ENCODE data around the gene VGLL4.
"Not testable (repeated sequence)": the region's sequence is repeated elsewhere in the genome, so short reads cannot be mapped to it uniquely, and the experiment has no call there.

The VGLL4 gene

DNA sequence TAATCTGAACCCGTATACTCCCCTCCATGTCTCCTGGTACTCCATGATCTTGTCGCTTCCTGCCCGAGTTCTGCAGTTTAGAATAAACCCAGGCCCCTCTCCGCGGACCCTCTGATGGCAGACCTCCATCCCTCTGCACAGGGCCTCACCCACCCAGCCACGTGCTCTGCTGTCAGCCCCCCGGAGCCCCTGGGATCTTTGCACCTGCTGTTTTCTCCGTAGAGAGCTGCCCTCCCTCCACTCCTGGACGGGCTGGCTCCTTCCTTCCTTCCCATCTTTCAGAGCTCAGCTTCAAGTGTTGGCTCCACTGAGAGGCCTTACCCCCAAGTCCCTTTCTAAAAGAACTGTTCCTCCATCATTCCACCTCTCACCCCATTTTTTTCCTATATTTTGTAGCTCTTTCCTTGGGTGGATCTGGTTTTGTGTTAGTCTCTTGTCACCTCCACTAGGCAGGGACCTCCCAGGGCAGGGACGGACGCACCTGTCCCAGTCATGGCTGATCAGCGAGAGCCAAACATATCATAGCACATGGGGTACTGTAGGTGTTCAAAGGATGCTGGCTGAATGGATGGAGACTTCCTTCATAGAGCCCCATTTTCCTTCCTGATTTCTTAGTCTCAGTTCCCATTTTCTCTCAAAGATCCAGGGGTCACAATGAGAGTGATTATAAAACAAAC lies 106.6 kb downstream of the VGLL4 start:
- no peak overlapping the region for H3K4me3 ChIP-seq (ENCODE audit: low read length in 2 of 2)
- no peaks in the 10 kb centered on the region for H3K27me3 ChIP-seq (ENCODE audit: control insufficient read depth in 1 of 2, insufficient read depth in 2 of 2, low read length in 2 of 2)
- H3K4me1 ChIP-seq (ENCODE audit: control insufficient read depth, insufficient read depth, low read length) = peaks cover 5% of the 10 kb centered on the region
- no peaks in the 10 kb centered on the region for H3K36me3 ChIP-seq (ENCODE audit: control insufficient read depth in 2 of 2, insufficient read depth in 2 of 2, low read length in 2 of 2)
- no peak overlapping the region for H3K27ac ChIP-seq (ENCODE audit: low read length)
- H3K9ac ChIP-seq (ENCODE audit: low read length in 2 of 2) = no peak overlapping the region
- H3K9me3 ChIP-seq (ENCODE audit: control insufficient read depth in 2 of 2, low read length in 2 of 2) = no peaks in the 10 kb centered on the region

DNA sequence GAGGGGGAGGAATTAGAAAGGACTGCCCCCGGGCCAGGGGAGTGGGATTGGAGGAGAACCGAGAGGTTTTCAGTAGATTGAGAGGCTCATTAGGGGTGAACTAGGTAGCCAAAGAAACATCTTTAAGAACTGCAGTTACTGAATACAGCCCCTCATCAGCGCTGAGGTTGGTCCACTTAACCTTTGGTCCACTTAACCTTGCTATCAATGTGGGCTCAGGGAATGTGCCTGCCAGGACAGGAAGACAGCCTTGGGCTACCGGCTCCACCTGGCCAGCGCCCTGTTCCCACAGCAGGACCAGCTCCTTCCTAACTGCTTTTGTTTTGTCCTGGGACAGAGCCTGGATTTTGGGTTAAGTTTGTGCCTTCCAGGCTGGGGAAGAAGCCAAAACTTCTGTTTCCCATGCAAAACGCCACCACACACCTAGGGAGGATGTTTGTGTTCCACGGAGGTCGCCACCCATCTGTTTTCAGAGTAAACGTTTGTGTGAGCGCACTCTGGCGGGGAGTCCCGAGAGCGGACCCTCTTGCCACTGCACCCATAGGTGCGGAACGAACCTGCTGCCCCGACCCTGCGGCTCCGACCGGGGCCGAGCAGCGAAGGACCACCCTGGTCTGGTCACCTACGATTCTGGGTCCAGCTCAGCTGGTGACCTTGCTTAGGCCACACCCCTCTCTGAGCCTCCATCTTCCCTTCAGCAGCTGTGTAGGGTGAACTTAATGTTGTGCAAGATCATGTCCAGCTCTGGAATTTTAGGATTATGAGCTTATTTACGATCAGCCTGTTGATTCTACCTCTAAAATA lies 107.4 kb downstream of the VGLL4 start:
- peaks cover 5% of the 10 kb centered on the region for H3K4me1 ChIP-seq (ENCODE audit: control insufficient read depth, insufficient read depth, low read length)

DNA sequence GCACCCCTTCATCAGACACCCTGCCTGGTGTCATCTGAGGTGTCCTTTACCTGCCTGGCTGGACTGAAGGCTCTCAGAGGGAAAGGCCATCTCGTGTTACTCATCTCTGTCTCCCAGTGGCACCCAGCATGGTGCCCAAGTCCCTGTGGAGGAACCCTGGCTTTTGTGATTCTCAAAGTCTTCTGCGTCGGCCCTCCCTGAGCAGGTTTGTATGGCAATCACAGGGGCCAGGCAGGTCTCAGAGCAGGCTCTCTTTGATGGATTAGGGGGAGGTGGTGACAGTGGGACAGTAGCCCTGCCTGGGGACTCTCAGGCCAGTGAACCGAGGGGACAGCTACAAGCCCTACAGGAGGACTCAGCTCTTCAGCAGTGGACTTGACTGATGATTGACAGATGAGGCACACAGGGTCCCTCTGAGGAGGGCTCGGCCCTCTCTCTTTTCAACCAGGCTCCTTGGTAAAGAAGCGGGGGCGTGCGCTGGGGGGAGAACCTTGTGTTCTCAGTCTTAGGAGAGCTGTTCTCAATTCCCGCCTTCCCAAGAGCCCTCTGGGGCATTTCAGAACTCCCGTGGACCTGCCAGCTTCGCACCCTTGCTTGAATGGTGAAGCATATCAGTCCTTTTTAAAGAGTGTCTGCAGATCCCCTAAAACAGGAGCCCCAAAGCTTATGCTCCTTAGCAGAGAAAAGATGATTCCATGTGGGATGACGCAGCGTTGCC lies 108.3 kb downstream of the VGLL4 start:
- H3K4me1 ChIP-seq (ENCODE audit: control insufficient read depth, insufficient read depth, low read length) = peaks cover 6% of the 10 kb centered on the region
- no peaks in the 10 kb centered on the region for H3K36me3 ChIP-seq (ENCODE audit: control insufficient read depth in 2 of 2, insufficient read depth in 2 of 2, low read length in 2 of 2)
- H3K4me3 ChIP-seq (ENCODE audit: low read length in 2 of 2) = no peak overlapping the region
- no peak overlapping the region for H3K9ac ChIP-seq (ENCODE audit: low read length in 2 of 2)
- H3K9me3 ChIP-seq (ENCODE audit: control insufficient read depth in 2 of 2, low read length in 2 of 2) = no peaks in the 10 kb centered on the region
- no peaks in the 10 kb centered on the region for H3K27me3 ChIP-seq (ENCODE audit: control insufficient read depth in 1 of 2, insufficient read depth in 2 of 2, low read length in 2 of 2)
- H3K27ac ChIP-seq (ENCODE audit: low read length) = no peak overlapping the region

More for the DNA sequence above, 107.4 kb downstream of the VGLL4 start:
- Histone ChIP-seq H3K9ac (ENCODE audit: low read length in 2 of 2) (no peak overlapping the region), H3K36me3 (ENCODE audit: control insufficient read depth in 2 of 2, insufficient read depth in 2 of 2, low read length in 2 of 2) (no peaks in the 10 kb centered on the region), H3K27me3 (ENCODE audit: control insufficient read depth in 1 of 2, insufficient read depth in 2 of 2, low read length in 2 of 2) (no peaks in the 10 kb centered on the region), H3K4me3 (ENCODE audit: low read length in 2 of 2) (no peak overlapping the region), H3K9me3 (ENCODE audit: control insufficient read depth in 2 of 2, low read length in 2 of 2) (no peaks in the 10 kb centered on the region), H3K27ac (ENCODE audit: low read length) (no peak overlapping the region)

DNA sequence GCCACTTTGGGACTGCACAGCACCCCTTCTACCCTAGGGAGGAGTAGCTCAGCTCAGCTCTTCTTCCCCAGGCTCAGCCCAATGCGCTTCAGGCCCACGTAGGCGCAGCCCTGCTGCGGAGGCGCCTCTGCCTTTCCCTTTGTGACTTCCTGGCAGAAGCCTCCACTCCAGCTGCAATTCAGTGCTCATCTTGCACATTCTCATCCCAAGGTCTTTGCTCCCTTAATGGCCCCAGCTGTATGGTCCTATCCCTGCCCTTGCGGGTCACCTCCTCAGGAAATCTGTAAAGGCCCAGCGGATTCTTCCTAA lies 109.0 kb downstream of the VGLL4 start:
- Histone ChIP-seq H3K27ac (ENCODE audit: low read length) (no peak overlapping the region), H3K9ac (ENCODE audit: low read length in 2 of 2) (no peak overlapping the region), H3K4me3 (ENCODE audit: low read length in 2 of 2) (no peak overlapping the region), H3K4me1 (ENCODE audit: control insufficient read depth, insufficient read depth, low read length) (peaks cover 12% of the 10 kb centered on the region), H3K27me3 (ENCODE audit: control insufficient read depth in 1 of 2, insufficient read depth in 2 of 2, low read length in 2 of 2) (no peaks in the 10 kb centered on the region), H3K9me3 (ENCODE audit: control insufficient read depth in 2 of 2, low read length in 2 of 2) (no peaks in the 10 kb centered on the region), H3K36me3 (ENCODE audit: control insufficient read depth in 2 of 2, insufficient read depth in 2 of 2, low read length in 2 of 2) (no peaks in the 10 kb centered on the region)

DNA sequence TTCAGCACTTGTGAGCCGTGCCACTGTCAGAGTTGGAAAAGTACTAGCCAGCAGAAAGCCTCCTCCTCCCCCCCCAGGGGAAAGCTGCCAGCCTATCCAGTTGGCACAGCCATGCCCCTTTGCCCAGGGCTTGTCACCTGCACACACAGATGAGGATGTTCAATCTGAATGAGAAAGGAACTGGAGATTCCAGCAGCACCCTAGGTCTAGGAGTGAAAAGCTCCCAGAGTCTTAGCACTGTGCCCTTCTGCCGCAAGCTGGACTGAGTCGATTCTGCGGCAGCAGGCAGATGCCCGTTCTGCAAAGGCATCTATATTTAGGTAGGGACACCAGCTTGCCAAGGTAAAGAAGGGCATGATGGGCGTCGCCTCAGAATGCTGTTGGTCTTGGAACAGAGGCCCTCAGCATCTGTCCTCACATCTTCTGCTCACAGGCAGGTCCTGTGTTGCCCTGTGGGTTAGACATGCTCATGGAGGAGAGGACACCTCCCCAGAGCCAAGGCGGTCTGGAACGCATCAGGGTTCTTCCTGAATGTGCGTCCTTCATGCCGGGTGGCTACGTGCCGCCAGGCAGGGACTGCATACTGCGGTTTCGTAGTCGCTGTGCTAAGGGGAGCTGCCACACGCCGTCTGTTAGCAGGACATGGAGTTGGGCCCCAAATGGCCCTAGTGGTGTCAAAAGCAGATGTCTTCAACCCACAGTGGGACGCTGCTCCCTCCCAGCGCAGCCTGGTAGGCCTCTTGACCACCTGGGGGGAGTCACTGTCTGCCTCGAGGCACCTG lies 109.5 kb downstream of the VGLL4 start:
- Histone ChIP-seq H3K4me1 (ENCODE audit: control insufficient read depth, insufficient read depth, low read length) (peaks cover 15% of the 10 kb centered on the region), H3K36me3 (ENCODE audit: control insufficient read depth in 2 of 2, insufficient read depth in 2 of 2, low read length in 2 of 2) (no peaks in the 10 kb centered on the region), H3K27me3 (ENCODE audit: control insufficient read depth in 1 of 2, insufficient read depth in 2 of 2, low read length in 2 of 2) (no peaks in the 10 kb centered on the region), H3K9ac (ENCODE audit: low read length in 2 of 2) (no peak overlapping the region), H3K4me3 (ENCODE audit: low read length in 2 of 2) (no peak overlapping the region), H3K27ac (ENCODE audit: low read length) (no peak overlapping the region), H3K9me3 (ENCODE audit: control insufficient read depth in 2 of 2, low read length in 2 of 2) (no peaks in the 10 kb centered on the region)

DNA sequence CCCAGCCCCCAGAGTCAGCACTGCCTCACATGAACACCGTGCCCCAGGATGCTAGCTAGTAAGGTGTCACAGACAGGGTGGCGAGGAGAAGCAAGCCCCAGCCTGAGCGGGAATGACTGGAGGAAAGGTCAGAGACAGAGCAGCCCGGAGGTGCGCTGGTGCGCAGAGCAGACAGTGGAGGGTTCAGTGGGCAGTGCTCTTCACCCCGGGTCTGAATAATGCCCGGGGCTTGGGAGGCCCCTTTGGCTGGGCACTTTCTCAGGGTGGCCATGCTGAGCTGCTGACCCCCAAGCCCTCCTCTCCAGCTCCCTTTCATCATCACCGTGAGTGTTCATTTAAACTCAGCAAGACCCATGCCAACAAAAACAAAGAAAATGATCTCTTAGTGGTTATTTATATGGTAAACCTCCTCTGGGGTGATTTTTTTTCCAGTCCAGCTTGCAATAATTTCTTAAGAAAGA lies 110.8 kb downstream of the VGLL4 start:
- H3K9ac ChIP-seq (ENCODE audit: low read length in 2 of 2) = no peak overlapping the region
- H3K4me1 ChIP-seq (ENCODE audit: control insufficient read depth, insufficient read depth, low read length) = peaks cover 15% of the 10 kb centered on the region
- no peaks in the 10 kb centered on the region for H3K9me3 ChIP-seq (ENCODE audit: control insufficient read depth in 2 of 2, low read length in 2 of 2)
- H3K4me3 ChIP-seq (ENCODE audit: low read length in 2 of 2) = no peak overlapping the region
- no peak overlapping the region for H3K27ac ChIP-seq (ENCODE audit: low read length)
- no peaks in the 10 kb centered on the region for H3K27me3 ChIP-seq (ENCODE audit: control insufficient read depth in 1 of 2, insufficient read depth in 2 of 2, low read length in 2 of 2)
- no peaks in the 10 kb centered on the region for H3K36me3 ChIP-seq (ENCODE audit: control insufficient read depth in 2 of 2, insufficient read depth in 2 of 2, low read length in 2 of 2)

DNA sequence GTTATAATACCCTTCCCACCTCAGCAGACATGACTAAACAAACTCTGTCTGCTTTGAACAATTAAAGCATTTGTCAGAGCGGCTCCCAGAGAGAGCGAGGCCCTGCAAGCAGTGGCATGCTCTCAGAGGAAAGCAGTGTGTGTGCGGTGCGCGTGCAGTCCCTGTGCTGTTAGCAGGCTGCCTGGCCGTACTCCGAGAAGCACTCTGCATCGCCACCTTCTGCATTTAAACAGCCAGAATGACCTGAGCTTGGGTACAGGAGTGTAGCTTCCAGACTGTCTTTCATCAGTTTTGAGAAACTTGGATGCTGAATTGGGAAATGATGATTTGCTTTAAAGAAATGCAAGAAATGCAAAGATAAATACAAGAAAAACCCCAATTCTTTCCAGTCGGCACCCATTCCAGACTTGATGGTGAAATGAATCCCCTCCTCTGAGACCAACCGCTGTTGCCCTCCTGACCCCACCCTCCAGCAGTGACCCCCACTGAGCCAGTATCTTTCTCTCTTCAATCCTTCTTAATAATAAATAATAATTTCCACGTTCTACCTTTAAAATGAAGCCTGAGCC lies 113.5 kb downstream of the VGLL4 start:
- Histone ChIP-seq H3K36me3 (ENCODE audit: control insufficient read depth in 2 of 2, insufficient read depth in 2 of 2, low read length in 2 of 2) (no peaks in the 10 kb centered on the region), H3K27ac (ENCODE audit: low read length) (no peak overlapping the region), H3K9me3 (ENCODE audit: control insufficient read depth in 2 of 2, low read length in 2 of 2) (no peaks in the 10 kb centered on the region), H3K9ac (ENCODE audit: low read length in 2 of 2) (peak overlapping the region in 1 of 2 donors; percentile 21), H3K4me1 (ENCODE audit: control insufficient read depth, insufficient read depth, low read length) (peaks cover 15% of the 10 kb centered on the region), H3K27me3 (ENCODE audit: control insufficient read depth in 1 of 2, insufficient read depth in 2 of 2, low read length in 2 of 2) (no peaks in the 10 kb centered on the region), H3K4me3 (ENCODE audit: low read length in 2 of 2) (peak overlapping the region in 1 of 2 donors; percentile 8)

DNA sequence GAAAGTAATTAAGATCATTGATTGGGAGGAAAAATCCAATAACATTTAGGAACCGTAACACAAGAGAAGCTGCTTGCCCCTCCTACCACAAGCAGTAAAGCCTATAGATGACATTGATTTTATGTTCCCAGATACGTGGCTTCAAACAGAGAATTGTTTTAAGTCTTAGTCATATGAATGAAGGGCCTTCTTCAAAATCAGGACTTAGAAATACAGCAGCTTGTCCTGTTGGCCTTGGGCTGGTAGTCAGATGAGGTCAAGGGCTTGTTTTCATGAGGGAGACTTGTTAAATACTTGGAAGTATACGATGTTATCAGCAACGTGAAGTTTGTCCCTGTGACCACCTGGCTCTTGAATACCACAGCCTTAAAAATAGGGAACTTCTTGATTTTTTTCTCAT lies 114.4 kb downstream of the VGLL4 start:
- Histone ChIP-seq H3K9me3 (ENCODE audit: control insufficient read depth in 2 of 2, low read length in 2 of 2) (no peaks in the 10 kb centered on the region), H3K27me3 (ENCODE audit: control insufficient read depth in 1 of 2, insufficient read depth in 2 of 2, low read length in 2 of 2) (no peaks in the 10 kb centered on the region), H3K4me1 (ENCODE audit: control insufficient read depth, insufficient read depth, low read length) (peaks cover 15% of the 10 kb centered on the region), H3K27ac (ENCODE audit: low read length) (no peak overlapping the region), H3K36me3 (ENCODE audit: control insufficient read depth in 2 of 2, insufficient read depth in 2 of 2, low read length in 2 of 2) (no peaks in the 10 kb centered on the region), H3K4me3 (ENCODE audit: low read length in 2 of 2) (no peak overlapping the region), H3K9ac (ENCODE audit: low read length in 2 of 2) (no peak overlapping the region)

DNA sequence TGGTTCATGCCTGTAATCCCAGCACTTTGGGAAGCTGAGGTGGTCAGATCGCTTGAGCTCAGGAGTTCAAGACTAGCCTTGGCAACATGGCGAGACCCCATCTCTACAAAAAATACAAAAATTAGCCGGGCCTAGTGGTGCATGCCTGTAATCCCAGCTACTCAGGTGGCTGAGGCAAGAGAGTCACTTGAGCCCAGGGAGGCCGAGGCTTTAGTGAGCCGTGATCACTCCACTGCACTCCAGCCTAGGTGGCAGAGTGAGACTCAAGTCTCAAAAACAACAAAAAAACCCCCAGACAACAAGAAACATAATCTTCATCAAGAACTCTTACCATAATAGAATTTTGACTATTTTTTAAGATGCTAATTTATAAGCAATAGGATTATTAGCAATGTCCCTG lies 117.6 kb downstream of the VGLL4 start:
- H3K4me3 ChIP-seq (ENCODE audit: low read length in 2 of 2); H3K9ac ChIP-seq (ENCODE audit: low read length in 2 of 2); H3K36me3 ChIP-seq (ENCODE audit: control insufficient read depth in 2 of 2, insufficient read depth in 2 of 2, low read length in 2 of 2); H3K27ac ChIP-seq (ENCODE audit: low read length); H3K9me3 ChIP-seq (ENCODE audit: control insufficient read depth in 2 of 2, low read length in 2 of 2); H3K27me3 ChIP-seq (ENCODE audit: control insufficient read depth in 1 of 2, insufficient read depth in 2 of 2, low read length in 2 of 2): not testable (repeated sequence)
- H3K4me1 ChIP-seq (ENCODE audit: control insufficient read depth, insufficient read depth, low read length) = peaks cover 12% of the 10 kb centered on the region

DNA sequence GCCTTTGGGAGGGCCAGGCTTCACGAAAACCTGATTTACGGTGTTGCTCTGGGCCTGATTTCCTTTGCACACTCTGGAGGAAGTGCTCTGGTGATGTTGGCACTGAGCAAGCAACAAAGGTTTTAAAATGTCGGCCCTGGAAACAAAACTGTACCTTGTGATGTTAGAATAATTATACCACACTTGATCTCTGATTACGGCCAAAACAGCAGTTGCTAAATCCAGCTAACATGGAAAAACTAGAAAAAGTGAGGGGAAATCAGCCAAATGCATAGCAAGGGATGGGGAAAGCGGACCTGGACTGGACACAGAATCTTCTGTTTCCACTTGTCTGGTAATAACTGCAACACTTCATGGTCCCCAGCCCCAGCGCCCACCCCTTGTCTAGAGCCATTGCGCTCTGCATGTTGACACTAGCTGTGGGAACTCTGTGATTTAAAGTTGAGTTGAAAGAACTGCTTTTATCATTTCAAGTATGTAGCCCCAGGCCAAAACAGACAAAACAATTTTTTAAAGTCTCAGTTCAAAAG lies 120.1 kb downstream of the VGLL4 start:
- Histone ChIP-seq H3K36me3 (ENCODE audit: control insufficient read depth in 2 of 2, insufficient read depth in 2 of 2, low read length in 2 of 2) (no peaks in the 10 kb centered on the region), H3K9me3 (ENCODE audit: control insufficient read depth in 2 of 2, low read length in 2 of 2) (no peaks in the 10 kb centered on the region), H3K4me3 (ENCODE audit: low read length in 2 of 2) (no peak overlapping the region), H3K9ac (ENCODE audit: low read length in 2 of 2) (no peak overlapping the region), H3K4me1 (ENCODE audit: control insufficient read depth, insufficient read depth, low read length) (no peaks in the 10 kb centered on the region), H3K27me3 (ENCODE audit: control insufficient read depth in 1 of 2, insufficient read depth in 2 of 2, low read length in 2 of 2) (no peaks in the 10 kb centered on the region), H3K27ac (ENCODE audit: low read length) (no peak overlapping the region)
